SK-N-SH (cell line): ENCODE data around the gene GJD3. TPM values are rescaled to one million over a fixed set of nuclear protein-coding genes. Genes with fewer than 3 reads are reported as not detected.

Source experiments
- CTCF ChIA-PET: fragments of 300-600, 350-600 bp; formaldehyde crosslinking; extraction: SDS; loops from one replicate; lab custom pipeline; 2021; lab: Yijun Ruan, JAX
- POLR2A ChIA-PET: fragments of 350-600 bp; sonication (Branson Sonifier 250); formaldehyde crosslinking; extraction: SDS; loops from one replicate; lab custom pipeline; 2020; ENCODE audit warnings: antibody characterized with exemption, inconsistent platforms; lab: Yijun Ruan, JAX
- DNase-seq: peaks from one replicate; pipeline ENCODE4 v3.0.0; 2012
- H2AFZ ChIP-seq: fragments of 200-600 bp; sonication (generic); 2 replicates; pipeline ENCODE4 v1.8.1; 2016; ENCODE audit warnings: antibody characterized with exemption, mild to moderate bottlenecking, low read depth
- H3F3A ChIP-seq: fragments of 200-600 bp; sonication (generic); replicated peaks from 2 replicates; pipeline ENCODE3; 2016; ENCODE audit warnings: antibody characterized with exemption, mild to moderate bottlenecking; ENCODE audit not compliant: insufficient read depth
- H3K27ac ChIP-seq, 2 experiments: fragments of 200-500 bp in 1 of 2; fragments of 200-600 bp in 1 of 2; sonication (Bioruptor generic) in 1 of 2; sonication (generic), shearing (Covaris generic) in 1 of 2; 2 replicates each; pipeline versions ENCODE4 v1.5.1 to v1.6.1; 2014 to 2016; ENCODE audit warnings: low read depth in 2 of 2, inconsistent platforms in 1 of 2, low read length in 1 of 2, mild to moderate bottlenecking in 1 of 2, mixed read lengths in 1 of 2
- H3K27me3 ChIP-seq: fragments of 200-600 bp; sonication (generic), shearing (Covaris generic); 2 replicates; pipeline ENCODE4 v1.6.1; 2016; ENCODE audit warnings: mixed run types; ENCODE audit not compliant: insufficient read depth
- H3K36me3 ChIP-seq, 2 experiments: fragments of 200-500 bp in 1 of 2; fragments of 200-600 bp in 1 of 2; sonication (Bioruptor generic) in 1 of 2; sonication (generic) in 1 of 2; replicated peaks in 1 of 2; 2 replicates each; pipeline versions ENCODE3 to v1.5.1; 2014 to 2016; ENCODE audit warnings: low read length in 1 of 2, mild to moderate bottlenecking in 1 of 2; ENCODE audit not compliant: insufficient read depth in 2 of 2, control insufficient read depth in 1 of 2
- H3K4me1 ChIP-seq, 2 experiments: fragments of 200-500 bp in 1 of 2; fragments of 200-600 bp in 1 of 2; sonication (Bioruptor generic) in 1 of 2; sonication (generic), shearing (Covaris generic) in 1 of 2; 2 replicates each; pipeline versions ENCODE4 v1.5.1 to v1.6.1; 2014 to 2016; ENCODE audit warnings: low read depth in 1 of 2, low read length in 1 of 2, mixed run types in 1 of 2; ENCODE audit not compliant: insufficient read depth in 2 of 2, control insufficient read depth in 1 of 2
- H3K4me2 ChIP-seq: fragments of 200-600 bp; sonication (generic), shearing (Covaris generic); 2 replicates; pipeline ENCODE4 v1.6.1; 2017; ENCODE audit warnings: mixed run types
- H3K4me3 ChIP-seq, 2 experiments: fragments of 200-500 bp in 1 of 2; fragments of 200-600 bp in 1 of 2; sonication (Bioruptor generic) in 1 of 2; sonication (generic), shearing (Covaris generic) in 1 of 2; 2 replicates each; pipeline versions ENCODE4 v1.5.1 to v1.8.1; 2014 to 2016; ENCODE audit warnings: low read depth in 2 of 2, inconsistent platforms in 1 of 2, low read length in 1 of 2, mild to moderate bottlenecking in 1 of 2, mixed read lengths in 1 of 2, moderate library complexity in 1 of 2
- H3K79me2 ChIP-seq: fragments of 200-600 bp; sonication (generic); 2 replicates; pipeline ENCODE4 v1.8.1; 2017; ENCODE audit warnings: mild to moderate bottlenecking; ENCODE audit not compliant: insufficient read depth
- H3K9ac ChIP-seq: fragments of 200-600 bp; sonication (generic); 2 replicates; pipeline ENCODE4 v1.6.1; 2017; ENCODE audit warnings: mixed run types
- H3K9me2 ChIP-seq: fragments of 200-600 bp; sonication (generic); 2 replicates; pipeline ENCODE4 v1.6.1; 2017; ENCODE audit warnings: mixed run types
- H3K9me3 ChIP-seq: fragments of 200-600 bp; sonication (generic); 2 replicates; pipeline ENCODE4 v1.6.1; 2017; ENCODE audit warnings: mixed run types, mild to moderate bottlenecking, moderate library complexity
- H4K20me1 ChIP-seq: fragments of 200-600 bp; sonication (generic); 2 replicates; pipeline ENCODE4 v1.6.1; 2017; ENCODE audit warnings: mild to moderate bottlenecking, mixed run types; ENCODE audit not compliant: insufficient read depth
- CHD2 ChIP-seq: fragments of 150-350 bp; IDR thresholded peaks from 2 replicates; pipeline ENCODE4 v1.6.1; 2018; ENCODE audit warnings: low read length; ENCODE audit not compliant: partially characterized antibody
- CTCF ChIP-seq: fragments of 200-600 bp; sonication (generic); IDR thresholded peaks from 2 replicates; pipeline ENCODE4 v1.6.1; 2017; ENCODE audit warnings: antibody characterized with exemption, mild to moderate bottlenecking, moderate library complexity
- EP300 ChIP-seq, 2 experiments: IDR thresholded peaks; 2 replicates each; pipeline versions ENCODE4 v1.4.0 to v1.6.1; 2012; ENCODE audit warnings: borderline replicate concordance in 1 of 2, low read depth in 1 of 2, low read length in 1 of 2
- EZH2phosphoT487 ChIP-seq: fragments of 200-600 bp; sonication (generic); IDR thresholded peaks from 2 replicates; pipeline ENCODE4 v1.6.1; 2017; ENCODE audit warnings: low read depth, mixed run types, mild to moderate bottlenecking, antibody characterized with exemption, moderate library complexity, borderline replicate concordance
- FOSL2 ChIP-seq: IDR thresholded peaks from 2 replicates; pipeline ENCODE4 v1.4.0; 2012; ENCODE audit warnings: low read depth, mild to moderate bottlenecking, moderate library complexity, borderline replicate concordance
- GABPA ChIP-seq: IDR thresholded peaks from 2 replicates; pipeline ENCODE4 v1.4.0; 2012; ENCODE audit warnings: low read depth, mild to moderate bottlenecking
- MEF2A ChIP-seq: IDR thresholded peaks from 2 replicates; pipeline ENCODE4 v1.4.0; 2012; ENCODE audit warnings: low read depth, borderline replicate concordance
- NFIC ChIP-seq: IDR thresholded peaks from 2 replicates; pipeline ENCODE4 v1.4.0; 2012; ENCODE audit warnings: borderline replicate concordance
- POLR2AphosphoS5 ChIP-seq: IDR thresholded peaks from 2 replicates; pipeline ENCODE4 v1.6.1; 2012; ENCODE audit warnings: low read depth, low read length
- RCOR1 ChIP-seq: fragments of 150-350 bp; IDR thresholded peaks from 2 replicates; pipeline ENCODE4 v1.6.1; 2017; ENCODE audit warnings: antibody characterized with exemption, low read length
- SIN3A ChIP-seq: IDR thresholded peaks from 2 replicates; pipeline ENCODE4 v1.6.1; 2012; ENCODE audit warnings: low read depth, mild to moderate bottlenecking, low read length, moderate library complexity, borderline replicate concordance
- TEAD4 ChIP-seq: IDR thresholded peaks from 2 replicates; pipeline ENCODE4 v1.4.0; 2012; ENCODE audit warnings: mild to moderate bottlenecking, borderline replicate concordance; ENCODE audit not compliant: insufficient read depth
- WGBS: methylation state at CpG from one replicate; pipeline ENCODE4 v1.1.6; 2017; ENCODE audit warnings: low lambda C conversion rate; 5-methylcytosine and 5-hydroxymethylcytosine counted together
- polyA plus RNA-seq, 3 experiments: library from polyadenylated mRNA; depleted of rRNA; stranded (reverse); fragments of >200 nt; gene quantifications; 2 replicates each; pipeline ENCODE4 v1.2.3, GENCODE V29; 2012
- TF ChIP-seq, protein P1 (sequence below): IDR thresholded peaks from 2 replicates; pipeline ENCODE4 v1.4.0; 2012; ENCODE audit warnings: low read depth, borderline replicate concordance
- TF ChIP-seq, protein P2 (sequence below): IDR thresholded peaks from 2 replicates; pipeline ENCODE4 v1.4.0; 2012; ENCODE audit warnings: low read depth, borderline replicate concordance
- TF ChIP-seq, protein P3 (sequence below): fragments of 150-350 bp; IDR thresholded peaks from 2 replicates; pipeline ENCODE4 v1.6.1; 2017; ENCODE audit warnings: antibody characterized with exemption, low read length, low read depth, borderline replicate concordance

Gene GJD3
- polyA plus RNA-seq, 1 of the 3 experiments (the other 2 are of a cell fraction): not detected

DNA sequence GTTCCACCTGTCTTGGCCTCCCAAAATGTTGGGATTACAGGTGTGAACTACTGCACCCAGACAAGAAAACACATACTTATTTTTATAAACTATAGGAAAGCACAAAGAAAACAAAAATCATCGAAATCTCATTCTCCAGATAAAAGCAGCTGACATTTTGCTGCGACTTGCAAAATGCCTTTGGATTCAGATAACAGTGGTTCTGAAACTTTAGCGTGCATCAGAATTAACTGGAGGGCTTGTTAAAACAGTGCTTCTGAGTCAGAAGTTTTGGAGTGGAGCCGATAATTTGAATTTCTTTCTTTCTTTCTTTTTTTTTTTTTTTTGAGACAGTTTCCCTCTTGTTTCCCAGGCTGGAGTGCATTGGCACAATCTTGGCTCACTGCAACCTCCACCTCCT, 17.7 kb upstream of the GJD3 start:
- H3K27ac ChIP-seq: no peak overlapping the region
- H3K4me3 ChIP-seq: no peak overlapping the region
- peaks cover 15% of the 10 kb centered on the region for H3F3A ChIP-seq
- DNase-seq: no peak
- no peak overlapping the region for H3K4me2 ChIP-seq
- no peaks in the 10 kb centered on the region for H4K20me1 ChIP-seq
- no peak overlapping the region for H3K9ac ChIP-seq
- no peak overlapping the region for H2AFZ ChIP-seq
- no peaks in the 10 kb centered on the region for H3K36me3 ChIP-seq
- no peaks in the 10 kb centered on the region for H3K9me3 ChIP-seq
- H3K27me3 ChIP-seq: no peaks in the 10 kb centered on the region
- no peak for TF ChIP-seq TEAD4
- TF ChIP-seq, protein P1, sequence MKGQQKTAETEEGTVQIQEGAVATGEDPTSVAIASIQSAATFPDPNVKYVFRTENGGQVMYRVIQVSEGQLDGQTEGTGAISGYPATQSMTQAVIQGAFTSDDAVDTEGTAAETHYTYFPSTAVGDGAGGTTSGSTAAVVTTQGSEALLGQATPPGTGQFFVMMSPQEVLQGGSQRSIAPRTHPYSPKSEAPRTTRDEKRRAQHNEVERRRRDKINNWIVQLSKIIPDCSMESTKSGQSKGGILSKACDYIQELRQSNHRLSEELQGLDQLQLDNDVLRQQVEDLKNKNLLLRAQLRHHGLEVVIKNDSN: no peak
- TF ChIP-seq EZH2phosphoT487: no peak
- TF ChIP-seq EP300 (IDR thresholded peaks at IDR 0.05; ENCODE audit: borderline replicate concordance in 1 of 2, low read depth in 1 of 2, low read length in 1 of 2): no peak
- TF ChIP-seq, protein P2, sequence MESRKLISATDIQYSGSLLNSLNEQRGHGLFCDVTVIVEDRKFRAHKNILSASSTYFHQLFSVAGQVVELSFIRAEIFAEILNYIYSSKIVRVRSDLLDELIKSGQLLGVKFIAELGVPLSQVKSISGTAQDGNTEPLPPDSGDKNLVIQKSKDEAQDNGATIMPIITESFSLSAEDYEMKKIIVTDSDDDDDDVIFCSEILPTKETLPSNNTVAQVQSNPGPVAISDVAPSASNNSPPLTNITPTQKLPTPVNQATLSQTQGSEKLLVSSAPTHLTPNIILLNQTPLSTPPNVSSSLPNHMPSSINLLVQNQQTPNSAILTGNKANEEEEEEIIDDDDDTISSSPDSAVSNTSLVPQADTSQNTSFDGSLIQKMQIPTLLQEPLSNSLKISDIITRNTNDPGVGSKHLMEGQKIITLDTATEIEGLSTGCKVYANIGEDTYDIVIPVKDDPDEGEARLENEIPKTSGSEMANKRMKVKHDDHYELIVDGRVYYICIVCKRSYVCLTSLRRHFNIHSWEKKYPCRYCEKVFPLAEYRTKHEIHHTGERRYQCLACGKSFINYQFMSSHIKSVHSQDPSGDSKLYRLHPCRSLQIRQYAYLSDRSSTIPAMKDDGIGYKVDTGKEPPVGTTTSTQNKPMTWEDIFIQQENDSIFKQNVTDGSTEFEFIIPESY: no peak
- no peak for TF ChIP-seq NFIC
- TF ChIP-seq CTCF: no peak
- TF ChIP-seq MEF2A: no peak
- TF ChIP-seq CHD2: no peak
- TF ChIP-seq SIN3A: no peak
- TF ChIP-seq, protein P3, sequence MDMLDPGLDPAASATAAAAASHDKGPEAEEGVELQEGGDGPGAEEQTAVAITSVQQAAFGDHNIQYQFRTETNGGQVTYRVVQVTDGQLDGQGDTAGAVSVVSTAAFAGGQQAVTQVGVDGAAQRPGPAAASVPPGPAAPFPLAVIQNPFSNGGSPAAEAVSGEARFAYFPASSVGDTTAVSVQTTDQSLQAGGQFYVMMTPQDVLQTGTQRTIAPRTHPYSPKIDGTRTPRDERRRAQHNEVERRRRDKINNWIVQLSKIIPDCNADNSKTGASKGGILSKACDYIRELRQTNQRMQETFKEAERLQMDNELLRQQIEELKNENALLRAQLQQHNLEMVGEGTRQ: no peak
- TF ChIP-seq POLR2AphosphoS5: no peak
- TF ChIP-seq GABPA: no peak
- no peak for TF ChIP-seq RCOR1
- TF ChIP-seq FOSL2: no peak
- ChIA-PET CTCF (interaction anchor here (0.8 to 2.2 kb wide), 5 partner anchors 17 to 178 kb away, joined by 3 to 7 read pairs (median 4); no protein-coding TSS in a partner anchor), POLR2A (no interaction called here)
- H3K4me1 ChIP-seq: no peaks in the 10 kb centered on the region
- no peaks in the 10 kb centered on the region for H3K79me2 ChIP-seq
- WGBS: 98% methylated on average over 4 of the region's 4 CpGs
- H3K9me2 ChIP-seq: no peaks in the 10 kb centered on the region
